B cell (primary cell): ENCODE data around the gene NDOR1. TPM values are rescaled to one million over a fixed set of nuclear protein-coding genes. Genes with fewer than 3 reads are reported as not detected.

Experiments
- ATAC-seq: fragments of 200-7000 bp; cut with Tn5 transposase; one replicate; pipeline ENCODE4 v1.10.0; 2021; ENCODE audit warnings: low read depth, mild to moderate bottlenecking, moderate number of reproducible peaks, moderate library complexity
- CTCF ChIA-PET: fragments of 350-600 bp; sonication (Branson Sonifier 250); formaldehyde crosslinking; loops from one replicate; lab custom pipeline; 2021; ENCODE audit warnings: antibody characterized with exemption, inconsistent platforms; lab: Charles Lee
- POLR2A ChIA-PET: fragments of 350-600 bp; sonication (Branson Sonifier 250); formaldehyde crosslinking; loops from one replicate; lab custom pipeline; 2021; ENCODE audit warnings: antibody characterized with exemption; lab: Charles Lee
- DNase-seq: peaks from one replicate; pipeline ENCODE4 v3.0.0; 2013
- H2AFZ ChIP-seq: 2 replicates; pipeline ENCODE4 v1.6.1; 2012; ENCODE audit warnings: mild to moderate bottlenecking, low read depth, low read length; ENCODE audit not compliant: insufficient read depth, poor library complexity, severe bottlenecking
- H3K27ac ChIP-seq, 2 donors: 1 replicate in 1 of 2; 2 replicates in 1 of 2; pipeline ENCODE4 v1.5.1; 2012 to 2013; ENCODE audit warnings: low read length in 2 of 2, mild to moderate bottlenecking in 2 of 2, moderate library complexity in 1 of 2
- H3K27me3 ChIP-seq, 4 experiments: fragments of 200-600 bp in 1 of 4; sonication (generic) in 1 of 4; replicated peaks in 1 of 4; 1 replicate in 2 of 4; 2 replicates in 2 of 4; pipeline versions ENCODE4 v1.6.1 to v1.7.0; 2013 to 2016; ENCODE audit warnings: low read length in 3 of 4, mild to moderate bottlenecking in 2 of 4, mixed read lengths in 1 of 4, moderate library complexity in 1 of 4; ENCODE audit not compliant: insufficient read depth in 4 of 4, control insufficient read depth in 3 of 4; ENCODE audit errors: control extremely low read depth in 1 of 4
- H3K36me3 ChIP-seq, 2 experiments: replicated peaks in 1 of 2; 1 replicate in 1 of 2; 2 replicates in 1 of 2; pipeline versions ENCODE4 v1.6.1 to v1.7.1; 2013; ENCODE audit warnings: low read length in 1 of 2; ENCODE audit not compliant: insufficient read depth in 2 of 2, control insufficient read depth in 1 of 2; ENCODE audit errors: control extremely low read depth in 1 of 2, extremely low read depth in 1 of 2
- H3K4me1 ChIP-seq, 2 donors: fragments of 200-600 bp in 1 of 2; sonication (generic) in 1 of 2; 1 replicate in 1 of 2; 2 replicates in 1 of 2; pipeline versions ENCODE4 v1.5.1 to v1.6.1; 2013 to 2017; ENCODE audit warnings: low read length in 2 of 2; ENCODE audit not compliant: control insufficient read depth in 2 of 2, insufficient read depth in 2 of 2
- H3K4me2 ChIP-seq: replicated peaks from 2 replicates; pipeline ENCODE3; 2012; ENCODE audit warnings: mild to moderate bottlenecking, low read depth, low read length; ENCODE audit not compliant: poor library complexity, severe bottlenecking
- H3K4me3 ChIP-seq, 5 experiments: fragments of 200-600 bp in 1 of 5; sonication (generic) in 1 of 5; 1 replicate in 3 of 5; 2 replicates in 2 of 5; pipeline versions ENCODE4 v1.5.1 to v1.7.0; 2011 to 2016; ENCODE audit warnings: low read length in 4 of 5, mild to moderate bottlenecking in 4 of 5, low read depth in 2 of 5, control low read depth in 1 of 5, moderate library complexity in 1 of 5; ENCODE audit not compliant: insufficient read depth in 1 of 5; ENCODE audit errors: control extremely low read depth in 1 of 5, extremely low read depth in 1 of 5
- H3K79me2 ChIP-seq: fragments of 200-600 bp; sonication (generic); one replicate; pipeline ENCODE4 v1.6.0; 2016; ENCODE audit warnings: low read length; ENCODE audit not compliant: control insufficient read depth, insufficient read depth
- H3K9ac ChIP-seq: fragments of 200-600 bp; sonication (generic); 2 replicates; pipeline ENCODE4 v1.6.1; 2017; ENCODE audit warnings: mild to moderate bottlenecking, low read length, moderate library complexity
- H3K9me3 ChIP-seq, 3 donors: one replicate each; pipeline versions ENCODE4 v1.6.1 to v1.7.1; 2013; ENCODE audit warnings: low read length in 2 of 3; ENCODE audit not compliant: control insufficient read depth in 2 of 3, insufficient read depth in 1 of 3; ENCODE audit errors: control extremely low read depth in 1 of 3
- H4K20me1 ChIP-seq: 2 replicates; pipeline ENCODE4 v1.6.0; 2012; ENCODE audit warnings: mild to moderate bottlenecking, low read length; ENCODE audit not compliant: insufficient read depth, control insufficient read depth, poor library complexity, severe bottlenecking
- H3K27ac Mint-ChIP-seq: one replicate; pipeline ENCODE4 v1.8.0; 2021; ENCODE audit warnings: mixed read lengths
- H3K27me3 Mint-ChIP-seq: one replicate; pipeline ENCODE4 v1.8.0; 2021; ENCODE audit warnings: mixed read lengths
- H3K4me1 Mint-ChIP-seq: one replicate; pipeline ENCODE4 v1.8.0; 2021; ENCODE audit warnings: mixed read lengths
- H3K4me3 Mint-ChIP-seq: one replicate; pipeline ENCODE4 v1.8.0; 2021; ENCODE audit warnings: mixed read lengths
- H3K9me3 Mint-ChIP-seq: one replicate; pipeline ENCODE4 v1.8.0; 2022; ENCODE audit warnings: mixed read lengths; ENCODE audit not compliant: insufficient read depth
- EZH2 ChIP-seq: IDR thresholded peaks from 2 replicates; pipeline ENCODE4 v1.6.1; 2012; ENCODE audit warnings: borderline replicate concordance, low read depth, mild to moderate bottlenecking, moderate library complexity, low read length; ENCODE audit not compliant: insufficient read depth, poor library complexity, severe bottlenecking
- WGBS: methylation state at CpG from one replicate; pipeline ENCODE4 v1.1.5; 2013; ENCODE audit warnings: missing lambda C conversion rate; ENCODE audit not compliant: insufficient coverage; 5-methylcytosine and 5-hydroxymethylcytosine counted together
- intact Hi-C: fragments of 100-400 bp; cut with micrococcal nuclease; formaldehyde crosslinking; loops from one replicate; pipeline ENCODE4 v1.10.0; 2022
- polyA plus RNA-seq: library from polyadenylated mRNA; depleted of rRNA; stranded (reverse); fragments of >200 nt; gene quantifications from 2 replicates; pipeline ENCODE4 v1.2.3, GENCODE V29; 2012
- total RNA-seq, 2 donors: library from RNA; stranded (reverse); fragments of 120-200 nt in 1 of 2; gene quantifications; 1 replicate in 1 of 2; 2 replicates in 1 of 2; pipeline versions ENCODE4 v1.2.3 to v1.2.4, GENCODE V29; 2013 to 2022
- TF ChIP-seq, protein P1 (sequence below): fragments of 200-600 bp; IDR thresholded peaks from one replicate; pipeline ENCODE4 v1.8.0; 2022; ENCODE audit warnings: antibody characterized with exemption, mild to moderate bottlenecking

The NDOR1 gene
- total and polyA plus RNA-seq, 2 donors (not counting 1 experiment from before 2014, with no cell fraction given): 36.4 to 40.9 TPM

DNA sequence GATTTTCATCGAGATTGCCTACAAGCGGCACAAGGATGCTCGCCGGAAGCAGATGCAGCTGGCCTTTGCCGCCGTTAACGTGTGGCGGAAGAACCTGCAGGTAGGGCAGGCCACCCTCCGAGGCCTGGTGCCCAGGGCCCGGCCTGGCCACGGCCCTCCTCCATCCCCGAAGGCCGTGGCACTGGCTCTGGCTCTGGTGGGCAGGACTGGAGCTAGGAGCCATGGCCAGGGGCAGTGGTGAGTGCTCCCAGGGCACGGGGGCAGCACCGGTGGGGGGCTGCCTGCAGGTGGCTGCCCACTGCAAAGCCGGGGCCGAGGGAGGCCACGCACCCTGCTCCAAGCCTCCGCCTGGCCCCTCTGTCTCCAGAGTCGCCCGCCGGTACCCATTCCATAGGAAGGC is 41.7 kb upstream of the NDOR1 start:
- Histone ChIP-seq H3K4me3 (no peak overlapping the region), H4K20me1 (no peaks in the 10 kb centered on the region), H3K79me2 (no peaks in the 10 kb centered on the region), H3K4me1 (peaks cover 12 to 34% of the 10 kb centered on the region in 2 donors), H3K4me2 (no peak overlapping the region), H3K27me3 (peaks cover 0 to 80% (median 30%) of the 10 kb centered on the region in 4 experiments), H3K36me3 (no peaks in the 10 kb centered on the region), H3K9ac (no peak overlapping the region), H3K9me3 (peaks cover 0 to 23% (median 0%) of the 10 kb centered on the region in 3 donors), H2AFZ (no peak overlapping the region), H3K27ac (no peak overlapping the region)
- ChIA-PET CTCF (no interaction called here), POLR2A (no interaction called here)
- H3K27ac Mint-ChIP-seq: peak overlapping the region; percentile 20
- no peaks in the 10 kb centered on the region for H3K9me3 Mint-ChIP-seq
- TF ChIP-seq EZH2: no peak
- TF ChIP-seq, protein P1, sequence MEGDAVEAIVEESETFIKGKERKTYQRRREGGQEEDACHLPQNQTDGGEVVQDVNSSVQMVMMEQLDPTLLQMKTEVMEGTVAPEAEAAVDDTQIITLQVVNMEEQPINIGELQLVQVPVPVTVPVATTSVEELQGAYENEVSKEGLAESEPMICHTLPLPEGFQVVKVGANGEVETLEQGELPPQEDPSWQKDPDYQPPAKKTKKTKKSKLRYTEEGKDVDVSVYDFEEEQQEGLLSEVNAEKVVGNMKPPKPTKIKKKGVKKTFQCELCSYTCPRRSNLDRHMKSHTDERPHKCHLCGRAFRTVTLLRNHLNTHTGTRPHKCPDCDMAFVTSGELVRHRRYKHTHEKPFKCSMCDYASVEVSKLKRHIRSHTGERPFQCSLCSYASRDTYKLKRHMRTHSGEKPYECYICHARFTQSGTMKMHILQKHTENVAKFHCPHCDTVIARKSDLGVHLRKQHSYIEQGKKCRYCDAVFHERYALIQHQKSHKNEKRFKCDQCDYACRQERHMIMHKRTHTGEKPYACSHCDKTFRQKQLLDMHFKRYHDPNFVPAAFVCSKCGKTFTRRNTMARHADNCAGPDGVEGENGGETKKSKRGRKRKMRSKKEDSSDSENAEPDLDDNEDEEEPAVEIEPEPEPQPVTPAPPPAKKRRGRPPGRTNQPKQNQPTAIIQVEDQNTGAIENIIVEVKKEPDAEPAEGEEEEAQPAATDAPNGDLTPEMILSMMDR: no peak
- DNase-seq: no peak
- intact Hi-C loops: no loop called here
- H3K4me3 Mint-ChIP-seq: no peak overlapping the region
- peaks cover 38% of the 10 kb centered on the region for H3K27me3 Mint-ChIP-seq
- no peak for ATAC-seq
- 94% methylated on average over 22 of the region's 22 CpGs for WGBS
- peaks cover 17% of the 10 kb centered on the region for H3K4me1 Mint-ChIP-seq

GRCh38 chr9:137164370-137165249 is 40.9 kb upstream of the NDOR1 start:
- POLR2A ChIA-PET: no interaction called here
- Mint-ChIP-seq H3K4me3 (no peak overlapping the region), H3K27me3 (peaks cover 34% of the 10 kb centered on the region), H3K9me3 (no peaks in the 10 kb centered on the region), H3K27ac (no peak overlapping the region), H3K4me1 (peaks cover 12% of the 10 kb centered on the region)
- no peak overlapping the region for H3K4me2 ChIP-seq
- CTCF ChIA-PET: no interaction called here
- no peak overlapping the region for H2AFZ ChIP-seq
- no peak for TF ChIP-seq EZH2
- TF ChIP-seq, protein P1: no peak
- intact Hi-C loops: no loop called here
- 92% methylated on average over 26 of the region's 34 CpGs for WGBS
- H3K27ac ChIP-seq: no peak overlapping the region
- H3K79me2 ChIP-seq: no peaks in the 10 kb centered on the region
- H3K4me3 ChIP-seq: no peak overlapping the region
- ATAC-seq (no peak), DNase-seq (no peak)
- H3K27me3 ChIP-seq: peaks cover 0 to 75% (median 28%) of the 10 kb centered on the region in 4 experiments
- H3K36me3 ChIP-seq: no peaks in the 10 kb centered on the region
- H3K9me3 ChIP-seq: peaks cover 0 to 22% (median 0%) of the 10 kb centered on the region in 3 donors
- H4K20me1 ChIP-seq: no peaks in the 10 kb centered on the region
- peaks cover 12 to 39% of the 10 kb centered on the region in 2 donors for H3K4me1 ChIP-seq
- no peak overlapping the region for H3K9ac ChIP-seq
